GM12878 (cell line): ENCODE results near the gene PCDHB7. TPM values are rescaled to one million over a fixed set of nuclear protein-coding genes. Genes with fewer than 3 reads are reported as not detected.
"Not testable (repeated sequence)": the region's sequence is repeated elsewhere in the genome, so short reads cannot be mapped to it uniquely, and the experiment has no call there.

Experiments
- ATAC-seq: fragments of 200-7000 bp; cut with Tn5 transposase; 3 replicates; pipeline ENCODE4 v1.9.1; 2020; ENCODE audit warnings: mild to moderate bottlenecking, moderate library complexity
- BruUV-seq: library from RNA; stranded (reverse); fragments of 400-500 nt; replicated peaks from 2 replicates; lab custom pipeline; 2021; lab: Mats Ljungman, UMichigan
- CTCF ChIA-PET: fragments of 300-600 bp; sonication (Branson Sonifier 250); formaldehyde crosslinking; extraction: SDS; loops from one replicate; lab custom pipeline; 2021; ENCODE audit warnings: inconsistent platforms; lab: Yijun Ruan, JAX
- POLR2A ChIA-PET: fragments of 350-600 bp; formaldehyde crosslinking; extraction: SDS; loops from one replicate; lab custom pipeline; 2021; ENCODE audit warnings: inconsistent platforms; lab: Charles Lee
- RAD21 ChIA-PET: fragments of 300-600 bp; sonication (Branson Sonifier 250); formaldehyde crosslinking; loops from one replicate; lab custom pipeline; 2023; ENCODE audit warnings: antibody characterized with exemption; ENCODE audit not compliant: unreplicated experiment; lab: Charles Lee
- SMC1A ChIA-PET: fragments of 300-600 bp; sonication (Branson Sonifier 250); formaldehyde crosslinking; loops from one replicate; lab custom pipeline; 2023; ENCODE audit not compliant: unreplicated experiment, uncharacterized antibody; lab: Charles Lee
- DNase-seq: peaks from one replicate; pipeline ENCODE4 v3.0.0-alpha.2; 2011; ENCODE audit warnings: low read depth, low spot score
- FAIRE-seq: peaks from 3 replicates; lab custom pipeline; 2011; peaks lifted over from hg19 to GRCh38; lab: Jason Lieb, UNC
- H2AFZ ChIP-seq: 2 replicates; pipeline ENCODE4 v1.6.0; 2011; ENCODE audit warnings: low read depth, low read length, control low read depth; ENCODE audit not compliant: control insufficient read depth
- H3K27ac ChIP-seq: 2 replicates; pipeline ENCODE4 v1.5.1; 2011; ENCODE audit warnings: control low read depth; ENCODE audit not compliant: control insufficient read depth, insufficient read depth
- H3K27me3 ChIP-seq, 2 experiments: replicated peaks in 1 of 2; 2 replicates each; pipeline versions ENCODE4 v1.6.0 to v1.6.1; 2011; ENCODE audit warnings: low read length in 1 of 2; ENCODE audit not compliant: control insufficient read depth in 2 of 2, insufficient read depth in 2 of 2
- H3K36me3 ChIP-seq, 2 experiments: 2 replicates each; pipeline ENCODE4 v1.5.1; 2011; ENCODE audit warnings: low read length in 1 of 2; ENCODE audit not compliant: control insufficient read depth in 2 of 2, insufficient read depth in 2 of 2
- H3K4me1 ChIP-seq: 2 replicates; pipeline ENCODE4 v1.6.1; 2011; ENCODE audit warnings: mild to moderate bottlenecking, low read length, moderate library complexity, mixed read lengths; ENCODE audit not compliant: control insufficient read depth, insufficient read depth
- H3K4me2 ChIP-seq: 2 replicates; pipeline ENCODE4 v1.6.0; 2011; ENCODE audit warnings: control low read depth; ENCODE audit not compliant: control insufficient read depth, insufficient read depth
- H3K4me3 ChIP-seq: fragments of 200-600 bp; sonication (generic); 2 replicates; pipeline ENCODE4 v1.5.1; 2016
- H3K79me2 ChIP-seq: 2 replicates; pipeline ENCODE4 v1.6.0; 2011; ENCODE audit warnings: low read length; ENCODE audit not compliant: control insufficient read depth, insufficient read depth
- H3K9ac ChIP-seq: 2 replicates; pipeline ENCODE4 v1.8.0; 2011; ENCODE audit warnings: low read length, control low read depth, mixed read lengths; ENCODE audit not compliant: control insufficient read depth, insufficient read depth
- H3K9me3 ChIP-seq: replicated peaks from 3 replicates; pipeline ENCODE4 v1.5.1; 2011; ENCODE audit warnings: mild to moderate bottlenecking, low read length; ENCODE audit not compliant: control insufficient read depth, insufficient read depth
- H4K20me1 ChIP-seq: 2 replicates; pipeline ENCODE4 v1.6.0; 2011; ENCODE audit not compliant: control insufficient read depth, insufficient read depth
- MYC ChIP-seq: IDR thresholded peaks from 2 replicates; pipeline ENCODE4 v1.6.1; 2011; ENCODE audit warnings: mild to moderate bottlenecking, low read length, moderate library complexity, inconsistent platforms; ENCODE audit not compliant: insufficient read depth, insufficient replicate concordance, insufficient read length, severe bottlenecking
- WGBS: methylation state at CpG from one replicate; pipeline ENCODE4 v1.1.6; 2016; ENCODE audit warnings: low lambda C conversion rate; ENCODE audit not compliant: insufficient replicate concordance, insufficient coverage; ENCODE audit errors: missing lambda C conversion rate; 5-methylcytosine and 5-hydroxymethylcytosine counted together
- in situ Hi-C: fragments of 300-500 bp; cut with MboI; formaldehyde crosslinking; loops from 9 replicates; pipeline ENCODE4 v1.14.3; 2018; ENCODE audit warnings: mixed read lengths
- intact Hi-C: fragments of 100-400 bp; cut with micrococcal nuclease; formaldehyde crosslinking; loops from one replicate; pipeline ENCODE4 v1.14.2; 2022; ENCODE audit not compliant: unreplicated experiment
- polyA plus RNA-seq, 11 experiments: library from polyadenylated mRNA; depleted of rRNA in 4 of 11; unstranded in 6 of 11; stranded (reverse) in 5 of 11; fragments of >200 nt; fragmentation: Nextera tagmentation in 4 of 11; fragmentation: Illumina TruSeq in 1 of 11; extraction: Ambion mirVana in 4 of 11; extraction: Trizol in 1 of 11; gene quantifications; 1 replicate in 1 of 11; 2 replicates in 10 of 11; pipeline versions ENCODE4 v1.2.1 to v1.2.3, GENCODE V29; 2011 to 2016; ENCODE audit warnings: inconsistent platforms in 2 of 11, missing spikeins in 2 of 11, low read depth in 1 of 11
- total RNA-seq, 4 experiments: library from RNA; depleted of rRNA in 3 of 4; stranded (reverse); fragments of >200 nt in 3 of 4; fragmentation: Illumina TruSeq in 1 of 4; extraction: Trizol in 1 of 4; gene quantifications; 2 replicates each; pipeline versions ENCODE4 v1.2.1 to v1.2.3, GENCODE V29; 2013 to 2021
- TF ChIP-seq, protein P1 (sequence below), 3 experiments: IDR thresholded peaks in 2 of 3; conservative IDR thresholded peaks in 1 of 3; 2 replicates each; pipeline ENCODE4 v1.5.1; 2011; ENCODE audit warnings: low read depth in 3 of 3, low read length in 3 of 3, mild to moderate bottlenecking in 3 of 3, control low read depth in 2 of 3, moderate library complexity in 2 of 3, inconsistent platforms in 1 of 3, mixed read lengths in 1 of 3; ENCODE audit not compliant: control insufficient read depth in 2 of 3, insufficient read depth in 1 of 3; ENCODE audit errors: extremely low read depth in 1 of 3

The PCDHB7 gene
- total and polyA plus RNA-seq, 10 of the 15 experiments (the other 5 are each of a cell fraction or from before 2014, with no cell fraction given), result not detected

DNA sequence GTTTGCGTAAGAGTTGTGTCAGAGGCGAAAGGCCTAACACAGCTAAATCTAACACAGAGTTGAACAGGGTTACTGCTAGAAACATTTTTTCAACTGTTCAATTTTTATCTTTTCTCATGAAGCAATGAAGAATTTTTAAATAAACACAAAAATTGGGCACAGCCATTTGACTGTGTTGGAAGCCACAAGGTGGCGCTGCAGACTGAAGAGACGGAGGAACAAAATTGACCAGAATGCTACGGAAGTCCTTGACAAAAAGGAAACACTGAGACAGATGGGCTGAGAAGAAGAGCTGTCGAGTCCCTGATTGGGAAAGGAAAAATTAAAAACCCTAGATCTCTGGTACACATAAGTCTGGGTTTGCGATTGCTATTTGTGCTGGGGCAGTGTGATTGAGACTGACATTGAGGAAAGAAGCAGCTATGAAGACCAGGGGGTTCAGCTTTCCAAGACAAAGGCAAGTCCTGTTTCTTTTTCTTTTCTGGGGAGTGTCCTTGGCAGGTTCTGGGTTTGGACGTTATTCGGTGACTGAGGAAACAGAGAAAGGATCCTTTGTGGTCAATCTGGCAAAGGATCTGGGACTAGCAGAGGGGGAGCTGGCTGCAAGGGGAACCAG lies 14.6 kb downstream of the PCDHB7 start, which contains the start of gene PCDHB9:
Gene PCDHB9 (plus strand): TSS at position 265 of the 616 bp plus-strand sequence. CDS start 158 bp downstream, at position 423.
- Histone ChIP-seq H3K9ac (no peak within 1 kb of the TSS), H3K79me2 (no peaks in the 10 kb centered on the region), H3K27me3 (no peaks in the 10 kb centered on the region), H3K4me3 (no peak within 1 kb of the TSS), H4K20me1 (no peaks in the 10 kb centered on the region), H3K9me3 (no peaks in the 10 kb centered on the region; the same call in 2 of the 3 replicates), H3K27ac (no peak within 1 kb of the TSS), H2AFZ (no peak within 1 kb of the TSS), H3K36me3 (no peaks in the 10 kb centered on the region), H3K4me2 (no peak within 1 kb of the TSS), H3K4me1 (no peaks in the 10 kb centered on the region)
- DNase-seq (no peak), FAIRE-seq (no peak), ATAC-seq (no peak)
- 20% methylated on average over 9 of the region's 9 CpGs for WGBS
- CTCF ChIA-PET, result interaction anchor here (0.9 to 1.5 kb wide), 4 partner anchors 10 to 370 kb away, joined by 3 to 4 read pairs (median 3); no protein-coding TSS in a partner anchor
- BruUV-seq, result no TSS peak
- intact Hi-C loops (loop anchor here (10.0 kb wide), 1 partner anchor 378 kb away; no protein-coding TSS in a partner anchor), in situ Hi-C loops (no loop called here)
- RAD21 ChIA-PET, result interaction anchor here (0.6 to 1.8 kb wide), 3 partner anchors 234 to 784 kb away, joined by 3 to 6 read pairs (median 3); partner anchors contain the start of gene PCDHGA11
- POLR2A ChIA-PET, result no interaction called here
- SMC1A ChIA-PET, result interaction anchor here (0.7 kb wide), 1 partner anchor 36 kb away, joined by 3 read pairs; the partner anchor contains the start of gene PCDHB14
- TF ChIP-seq MYC, result no peak
- TF ChIP-seq, protein P1, sequence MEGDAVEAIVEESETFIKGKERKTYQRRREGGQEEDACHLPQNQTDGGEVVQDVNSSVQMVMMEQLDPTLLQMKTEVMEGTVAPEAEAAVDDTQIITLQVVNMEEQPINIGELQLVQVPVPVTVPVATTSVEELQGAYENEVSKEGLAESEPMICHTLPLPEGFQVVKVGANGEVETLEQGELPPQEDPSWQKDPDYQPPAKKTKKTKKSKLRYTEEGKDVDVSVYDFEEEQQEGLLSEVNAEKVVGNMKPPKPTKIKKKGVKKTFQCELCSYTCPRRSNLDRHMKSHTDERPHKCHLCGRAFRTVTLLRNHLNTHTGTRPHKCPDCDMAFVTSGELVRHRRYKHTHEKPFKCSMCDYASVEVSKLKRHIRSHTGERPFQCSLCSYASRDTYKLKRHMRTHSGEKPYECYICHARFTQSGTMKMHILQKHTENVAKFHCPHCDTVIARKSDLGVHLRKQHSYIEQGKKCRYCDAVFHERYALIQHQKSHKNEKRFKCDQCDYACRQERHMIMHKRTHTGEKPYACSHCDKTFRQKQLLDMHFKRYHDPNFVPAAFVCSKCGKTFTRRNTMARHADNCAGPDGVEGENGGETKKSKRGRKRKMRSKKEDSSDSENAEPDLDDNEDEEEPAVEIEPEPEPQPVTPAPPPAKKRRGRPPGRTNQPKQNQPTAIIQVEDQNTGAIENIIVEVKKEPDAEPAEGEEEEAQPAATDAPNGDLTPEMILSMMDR (IDR thresholded peaks at IDR 0.05 in 2 of 3, conservative IDR thresholded peaks at IDR 0.05 in 1 of 3; ENCODE audit: control insufficient read depth in 2 of 3, extremely low read depth in 1 of 3, insufficient read depth in 1 of 3, low read depth in 3 of 3, low read length in 3 of 3), result peak in 2 of 3 experiments; percentile 22 to 32; a peak in 2 of 6 replicates

DNA sequence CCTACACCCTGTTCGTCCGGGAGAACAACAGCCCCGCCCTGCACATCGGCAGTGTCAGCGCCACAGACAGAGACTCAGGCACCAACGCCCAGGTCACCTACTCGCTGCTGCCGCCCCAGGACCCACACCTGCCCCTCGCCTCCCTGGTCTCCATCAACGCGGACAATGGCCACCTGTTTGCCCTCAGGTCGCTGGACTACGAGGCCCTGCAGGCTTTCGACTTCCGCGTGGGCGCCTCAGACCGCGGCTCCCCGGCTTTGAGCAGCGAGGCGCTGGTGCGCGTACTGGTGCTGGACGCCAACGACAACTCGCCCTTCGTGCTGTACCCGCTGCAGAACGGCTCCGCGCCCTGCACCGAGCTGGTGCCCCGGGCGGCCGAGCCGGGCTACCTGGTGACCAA lies 16.2 kb downstream of the PCDHB7 start:
- DNase-seq, H3K79me2 ChIP-seq, CTCF ChIA-PET, SMC1A ChIA-PET, H3K4me3 ChIP-seq, H2AFZ ChIP-seq, H3K9me3 ChIP-seq, H3K27ac ChIP-seq, H4K20me1 ChIP-seq, BruUV-seq, POLR2A ChIA-PET, H3K9ac ChIP-seq, H3K36me3 ChIP-seq, FAIRE-seq, H3K4me1 ChIP-seq, in situ Hi-C loops, H3K4me2 ChIP-seq, H3K27me3 ChIP-seq, RAD21 ChIA-PET, ATAC-seq: not testable (repeated sequence)
- WGBS, result 84% methylated on average over 23 of the region's 37 CpGs
- intact Hi-C loops, result loop anchor here (10.0 kb wide), 1 partner anchor 376 kb away; no protein-coding TSS in a partner anchor

DNA sequence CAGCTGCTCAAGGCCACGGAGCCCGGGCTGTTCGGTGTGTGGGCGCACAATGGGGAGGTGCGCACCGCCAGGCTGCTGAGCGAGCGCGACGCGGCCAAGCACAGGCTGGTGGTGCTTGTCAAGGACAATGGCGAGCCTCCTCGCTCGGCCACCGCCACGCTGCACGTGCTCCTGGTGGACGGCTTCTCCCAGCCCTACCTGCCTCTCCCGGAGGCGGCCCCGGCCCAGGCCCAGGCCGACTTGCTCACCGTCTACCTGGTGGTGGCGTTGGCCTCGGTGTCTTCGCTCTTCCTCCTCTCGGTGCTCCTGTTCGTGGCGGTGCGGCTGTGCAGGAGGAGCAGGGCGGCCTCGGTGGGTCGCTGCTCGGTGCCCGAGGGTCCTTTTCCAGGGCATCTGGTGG lies 16.7 kb downstream of the PCDHB7 start:
- FAIRE-seq, SMC1A ChIA-PET, H3K9me3 ChIP-seq, H3K9ac ChIP-seq, H3K27me3 ChIP-seq, CTCF ChIA-PET, DNase-seq, H2AFZ ChIP-seq, H3K4me1 ChIP-seq, ATAC-seq, H3K27ac ChIP-seq, H4K20me1 ChIP-seq, H3K36me3 ChIP-seq, H3K4me2 ChIP-seq, POLR2A ChIA-PET, H3K79me2 ChIP-seq, H3K4me3 ChIP-seq, RAD21 ChIA-PET, in situ Hi-C loops, BruUV-seq: not testable (repeated sequence)
- 66% methylated on average over 24 of the region's 35 CpGs for WGBS
- intact Hi-C loops, result loop anchor here (10.0 kb wide), 1 partner anchor 376 kb away; no protein-coding TSS in a partner anchor
